DMS53 (cell line): ENCODE data around the gene HTR3D.
A peak's percentile ranks its signal among the peaks of the same experiment; 100 is the strongest.
"Not testable (repeated sequence)": the region's sequence is repeated elsewhere in the genome, so short reads cannot be mapped to it uniquely, and the experiment has no call there.

Experiments
- DNase-seq: peaks from one replicate; lab custom pipeline; 2025; lab: John Stamatoyannopoulos, UW

The HTR3D gene, protein sequence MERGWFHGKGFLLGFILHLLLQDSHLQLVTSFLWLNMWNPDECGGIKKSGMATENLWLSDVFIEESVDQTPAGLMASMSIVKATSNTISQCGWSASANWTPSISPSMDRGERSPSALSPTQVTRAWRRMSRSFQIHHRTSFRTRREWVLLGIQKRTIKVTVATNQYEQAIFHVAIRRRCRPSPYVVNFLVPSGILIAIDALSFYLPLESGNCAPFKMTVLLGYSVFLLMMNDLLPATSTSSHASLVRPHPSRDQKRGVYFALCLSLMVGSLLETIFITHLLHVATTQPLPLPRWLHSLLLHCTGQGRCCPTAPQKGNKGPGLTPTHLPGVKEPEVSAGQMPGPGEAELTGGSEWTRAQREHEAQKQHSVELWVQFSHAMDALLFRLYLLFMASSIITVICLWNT

DNA sequence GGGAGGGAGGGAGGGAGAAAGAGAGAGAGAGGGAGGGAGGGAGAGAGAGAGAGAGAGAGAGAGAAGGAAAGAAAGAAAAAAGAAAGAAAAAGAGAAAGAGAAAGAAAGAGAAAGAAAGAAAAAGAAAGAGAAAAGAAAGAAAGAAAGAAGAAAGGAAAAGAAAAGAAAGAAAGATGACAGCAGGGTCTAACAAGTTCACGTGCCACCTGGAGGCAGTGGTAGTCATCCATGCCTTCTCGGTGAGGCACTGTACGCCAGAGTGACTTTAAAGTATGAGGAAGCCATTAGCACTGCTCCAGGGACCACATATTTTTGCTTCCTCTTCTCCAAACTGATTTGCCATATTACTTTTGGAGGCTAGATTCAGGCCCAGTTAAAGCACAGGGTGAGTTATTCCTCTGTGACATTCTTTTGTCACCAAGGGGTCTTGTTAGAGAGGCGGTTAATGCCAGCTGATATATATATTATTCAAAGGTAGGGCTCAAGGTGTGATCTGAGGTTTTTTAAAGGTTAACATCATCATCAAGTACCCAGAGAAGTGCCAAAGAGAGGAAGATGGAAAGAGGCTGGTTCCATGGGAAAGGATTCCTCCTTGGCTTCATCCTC lies at the start of gene HTR3D:
Gene HTR3D (plus strand): TSS at position 556 of the 606 bp plus-strand sequence. CDS start 0 bp downstream, at position 556.
- peak; percentile 18 for DNase-seq

DNA sequence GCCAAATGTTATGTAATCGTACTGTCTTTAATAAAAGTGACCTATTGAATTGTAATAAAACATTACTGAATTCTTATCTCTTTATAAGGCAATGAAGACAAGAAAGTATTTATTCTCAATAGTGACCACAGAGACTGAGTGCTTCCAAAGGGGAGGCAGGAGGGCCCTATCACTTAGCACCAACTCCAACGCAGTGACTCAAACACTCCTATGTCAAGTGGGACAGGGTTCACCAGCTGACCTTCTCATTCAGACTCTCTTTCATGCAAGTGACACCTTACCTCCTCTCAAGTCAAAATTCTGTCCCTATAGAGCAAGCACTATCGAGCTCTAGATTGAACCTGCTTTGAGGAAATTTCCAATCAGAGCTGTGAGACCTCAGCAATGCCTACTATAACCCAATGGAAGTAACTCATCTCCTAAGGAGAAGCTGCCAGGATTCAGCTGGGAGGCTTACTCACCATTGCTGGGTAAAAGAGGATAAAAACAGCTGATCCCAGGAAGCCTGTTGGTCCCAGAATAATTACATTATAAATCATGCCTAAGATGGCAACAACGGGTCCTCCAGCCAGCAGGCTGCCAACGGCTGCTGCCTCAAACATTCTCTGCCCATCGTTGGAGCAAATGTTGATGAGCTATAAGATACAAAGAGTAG lies 49.4 kb upstream of the HTR3D start:
- peak; percentile 11 for DNase-seq

DNA sequence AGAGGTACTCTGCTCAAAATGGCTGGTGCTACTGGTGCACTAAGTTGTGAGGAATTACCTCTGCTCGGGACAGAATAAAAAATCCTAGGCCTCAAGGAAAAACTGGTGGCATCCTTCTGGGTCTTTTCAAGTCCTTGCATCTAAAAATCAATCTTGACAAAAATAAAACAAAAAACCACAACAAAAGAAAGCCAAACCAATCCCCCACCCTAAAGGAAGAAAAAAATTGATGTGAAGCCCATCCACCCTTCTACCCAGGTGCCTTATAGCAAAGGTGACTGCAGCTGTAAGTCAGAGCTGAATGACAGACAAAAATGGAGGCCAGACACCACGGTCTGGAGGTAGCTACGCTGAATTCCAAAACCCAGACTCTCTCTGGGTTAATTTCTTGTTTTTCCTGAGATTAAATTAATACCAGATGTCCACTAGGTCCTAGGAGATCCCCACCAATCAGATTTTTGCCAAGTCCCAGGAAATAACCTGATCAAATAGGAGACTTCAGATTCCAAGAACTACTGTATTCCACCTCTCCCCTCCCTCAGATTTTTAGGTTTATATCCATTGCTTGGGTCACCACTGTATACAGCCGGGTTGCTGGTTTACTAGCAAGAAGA lies 47.3 kb upstream of the HTR3D start:
- no peak for DNase-seq

- no peak for DNase-seq
These were observed 46.5 kb upstream of the HTR3D start for GRCh38 chr3:183984749-183985729.

- DNase-seq, result no peak
These were observed 44.4 kb upstream of the HTR3D start for GRCh38 chr3:183987000-183987600.

DNA sequence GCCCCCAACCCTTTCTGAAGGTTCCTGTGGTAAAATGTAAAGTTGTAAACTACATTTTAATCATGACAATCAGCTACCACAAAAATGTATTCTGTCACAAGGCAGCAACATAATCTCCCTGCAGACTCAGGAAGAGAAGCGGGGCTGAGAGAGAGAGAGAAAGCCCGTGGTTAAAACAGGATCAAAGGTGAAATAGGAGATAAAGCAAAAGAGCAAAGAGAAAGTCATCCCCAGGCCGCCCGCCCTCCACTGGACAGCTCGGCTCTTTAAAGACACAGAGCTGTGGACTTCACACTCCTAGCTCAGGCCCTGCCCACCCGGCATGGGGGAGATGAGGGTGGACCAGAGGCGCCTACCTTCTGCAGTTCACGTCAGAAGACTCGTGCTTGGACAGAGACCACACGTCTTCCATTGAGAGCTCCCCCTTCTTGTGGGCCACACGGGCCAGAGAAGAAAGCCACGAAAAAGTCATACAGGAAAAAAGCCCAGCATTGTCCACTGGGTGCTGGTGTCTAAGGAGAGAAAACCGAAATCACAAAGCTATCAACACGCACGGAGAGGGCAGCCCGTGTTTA lies 43.2 kb upstream of the HTR3D start:
- DNase-seq, result no peak

- no peak for DNase-seq
These were observed 40.1 kb upstream of the HTR3D start for GRCh38 chr3:183991403-183991802.

DNA sequence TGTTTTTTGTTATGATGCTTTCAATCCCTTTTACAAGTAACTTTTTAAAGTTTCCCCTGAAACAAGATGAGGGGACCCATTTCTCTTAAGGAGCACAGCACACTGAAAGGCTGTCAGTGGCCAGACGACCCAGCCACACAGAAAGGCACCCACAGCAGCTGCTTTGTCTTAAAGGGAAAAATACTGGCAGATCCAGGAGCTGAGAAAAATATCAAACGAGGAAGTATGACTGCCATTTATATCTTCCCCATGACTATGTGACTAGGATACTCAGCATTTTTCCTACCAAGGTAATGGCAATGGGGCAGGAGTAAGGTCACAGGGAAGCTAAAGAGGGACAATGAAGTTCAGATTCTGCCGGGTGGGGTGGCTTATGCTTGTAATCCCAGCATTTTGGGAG lies 29.8 kb upstream of the HTR3D start:
- no peak for DNase-seq

DNA sequence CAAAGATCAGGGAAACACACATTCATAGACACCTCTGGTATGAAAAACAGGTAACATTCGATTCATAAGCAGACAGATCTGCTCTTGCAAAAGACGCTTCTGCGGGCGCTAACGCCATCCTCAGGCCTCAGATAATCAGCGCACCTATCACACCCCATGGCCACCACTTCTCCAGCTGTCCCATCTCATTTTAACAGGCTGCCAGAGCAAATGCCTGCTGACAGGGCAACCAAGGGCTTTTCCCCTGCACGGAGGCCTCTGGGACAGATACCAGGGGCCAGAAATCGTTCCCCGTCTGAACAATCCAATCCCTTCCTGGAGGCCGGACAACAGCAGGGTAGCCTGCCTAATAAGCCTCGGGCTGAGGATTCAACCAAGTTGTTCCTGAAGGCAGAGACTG lies 29.1 kb upstream of the HTR3D start:
- no peak for DNase-seq

DNA sequence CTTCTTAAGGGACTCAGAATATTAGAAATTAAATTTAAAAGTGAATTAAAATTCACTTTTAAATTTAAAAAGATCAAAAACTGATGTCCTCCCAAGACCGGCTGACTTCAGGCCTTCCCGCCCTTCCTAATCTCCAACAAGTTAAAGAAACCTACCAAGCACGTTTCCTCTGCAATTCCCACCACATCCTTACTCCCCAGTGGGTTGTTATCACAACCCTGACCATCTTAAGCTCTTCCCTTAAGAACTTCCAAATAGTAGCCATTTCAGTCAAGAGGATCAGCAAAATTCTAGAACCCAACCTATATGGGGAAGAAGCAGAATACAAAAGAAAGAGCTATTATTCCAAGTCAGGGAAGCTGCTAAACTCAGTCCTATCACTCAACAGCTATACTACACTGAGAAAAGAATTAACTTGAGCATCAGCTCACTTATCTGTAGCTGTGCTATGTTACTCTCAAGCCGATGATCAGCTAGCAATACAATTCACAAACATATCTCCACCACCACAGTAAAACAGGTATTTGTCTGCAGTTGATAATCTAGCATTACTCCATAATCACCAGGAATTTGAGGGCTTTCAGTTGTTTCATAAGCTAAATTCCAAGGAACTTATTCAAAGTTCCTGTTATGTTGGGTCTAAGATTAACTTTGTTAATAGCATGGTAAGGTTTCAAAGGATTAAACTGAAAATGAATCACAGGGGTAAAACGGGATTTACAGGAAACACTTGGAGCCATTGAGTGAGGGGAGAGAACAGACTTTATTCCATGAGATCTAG lies 28.2 kb upstream of the HTR3D start:
- DNase-seq, result no peak

DNA sequence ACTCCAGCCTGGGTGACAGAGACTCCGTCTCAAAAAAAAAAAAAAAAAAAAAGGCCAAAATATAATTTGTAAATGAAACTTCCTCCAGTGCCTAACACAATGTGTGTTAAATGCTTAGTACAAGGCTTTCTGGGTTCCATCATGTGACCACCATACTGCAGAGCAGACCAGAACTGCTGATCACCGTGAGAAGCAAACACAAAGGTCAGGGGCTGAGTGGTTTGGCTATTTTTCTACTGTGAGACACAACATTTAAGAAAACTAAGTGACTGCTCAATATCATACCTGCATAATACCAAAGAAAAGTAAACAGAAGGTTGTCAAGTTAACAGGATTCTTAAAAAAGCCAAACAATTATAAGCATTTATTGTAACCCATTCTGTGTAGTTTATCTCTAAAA lies 27.1 kb upstream of the HTR3D start:
- no peak for DNase-seq

GRCh38 chr3:184005941-184006507 lies 25.5 kb upstream of the HTR3D start:
- peak; percentile 96 for DNase-seq

- DNase-seq, result not testable (repeated sequence)
These were observed 24.3 kb upstream of the HTR3D start for GRCh38 chr3:184007143-184007813.

DNA sequence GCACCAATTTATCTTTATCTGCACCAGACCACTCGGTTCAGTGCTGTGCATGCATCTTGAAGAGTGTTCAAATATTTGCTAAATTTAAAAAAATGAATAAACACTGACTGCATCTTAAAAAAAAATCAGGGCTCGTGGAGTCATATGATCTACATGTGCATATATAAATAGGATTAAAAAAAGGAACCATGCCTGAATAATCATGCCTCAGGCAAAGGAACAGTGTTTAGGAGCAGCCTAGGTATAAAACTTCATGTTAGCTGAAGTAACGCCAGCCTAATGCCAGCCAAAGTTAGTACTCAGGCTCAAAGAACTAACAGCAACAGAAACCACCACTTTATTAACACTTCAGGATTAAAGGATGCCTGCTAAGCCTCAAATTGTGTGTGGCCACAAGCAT lies 23.4 kb upstream of the HTR3D start:
- DNase-seq, result peak; percentile 56

DNA sequence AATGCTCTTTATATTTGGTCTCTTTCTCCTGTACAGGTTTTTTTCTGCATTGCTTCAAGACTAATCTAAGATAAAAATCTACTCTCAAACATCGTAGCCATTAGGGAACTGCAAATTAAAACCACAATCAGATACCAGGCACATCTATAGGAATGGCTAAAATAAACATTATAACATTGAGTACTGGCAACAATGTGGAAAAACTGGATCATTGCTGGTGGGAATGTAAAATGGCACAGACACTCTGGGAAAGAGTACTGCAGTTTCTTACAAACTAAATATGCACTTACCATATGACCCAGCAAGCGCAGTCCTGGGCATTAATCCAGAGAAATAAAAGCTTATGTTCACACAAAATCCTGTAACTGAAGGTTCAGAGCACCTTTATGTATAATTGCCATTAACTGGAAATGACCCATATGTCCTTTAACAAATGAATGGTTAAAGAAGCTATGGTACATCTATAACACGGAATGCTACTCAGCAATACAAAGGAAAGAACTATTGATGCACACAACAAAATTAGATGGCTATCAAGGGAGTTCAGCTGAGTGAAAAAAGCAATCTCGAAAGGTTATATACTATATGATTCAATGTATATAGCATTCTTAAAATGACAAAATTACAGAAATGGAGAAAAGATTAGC lies 20.2 kb upstream of the HTR3D start:
- no peak for DNase-seq

DNA sequence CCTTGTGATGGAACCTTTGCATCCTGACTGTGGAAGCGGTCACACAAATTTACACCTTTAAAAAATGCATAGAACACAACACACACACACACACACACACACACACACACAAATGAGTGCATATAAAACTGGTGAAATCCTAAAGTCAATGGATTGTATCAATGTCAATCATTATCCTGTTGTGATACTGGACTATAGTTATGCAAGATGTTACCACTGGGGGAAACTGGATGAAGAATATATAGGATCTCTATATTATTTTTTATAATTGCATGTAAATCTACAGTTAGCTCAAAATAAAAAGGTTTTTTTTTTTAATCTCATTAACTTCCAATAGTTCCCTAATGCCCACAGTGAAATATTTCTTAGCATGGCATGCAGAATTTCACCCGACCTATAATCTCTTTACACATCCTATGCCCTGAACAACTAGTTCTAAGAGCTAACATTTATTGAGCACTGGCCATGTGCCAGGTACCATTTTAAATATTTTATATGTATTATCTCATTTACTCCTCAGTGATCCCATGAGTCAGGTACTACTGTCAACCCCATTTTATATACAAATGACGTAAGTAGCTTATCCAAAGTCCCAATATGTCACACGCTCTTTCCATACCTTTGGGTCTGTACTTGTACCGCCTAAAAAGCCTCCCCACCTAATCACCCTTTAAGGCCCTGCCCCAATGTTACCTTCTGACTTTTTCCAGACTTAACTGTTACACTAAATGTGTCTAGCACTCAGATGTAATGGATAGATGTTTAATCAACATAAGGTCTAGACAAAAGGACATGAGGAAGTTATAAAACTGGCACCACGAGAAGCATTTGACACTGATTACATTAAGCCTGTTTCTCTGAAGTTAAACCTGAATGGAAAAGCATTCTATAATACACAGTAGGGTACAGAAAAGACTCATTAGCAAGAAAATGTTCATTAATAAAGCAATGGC lies 19.3 kb upstream of the HTR3D start:
- DNase-seq, result no peak

GRCh38 chr3:184015381-184016019 lies 16.0 kb upstream of the HTR3D start:
- no peak for DNase-seq
